ENCODE measurements around the gene SLC6A6.
"Not testable (repeated sequence)": the region's sequence is repeated elsewhere in the genome, so short reads cannot be mapped to it uniquely, and the experiment has no call there.

SLC6A6 gene

DNA sequence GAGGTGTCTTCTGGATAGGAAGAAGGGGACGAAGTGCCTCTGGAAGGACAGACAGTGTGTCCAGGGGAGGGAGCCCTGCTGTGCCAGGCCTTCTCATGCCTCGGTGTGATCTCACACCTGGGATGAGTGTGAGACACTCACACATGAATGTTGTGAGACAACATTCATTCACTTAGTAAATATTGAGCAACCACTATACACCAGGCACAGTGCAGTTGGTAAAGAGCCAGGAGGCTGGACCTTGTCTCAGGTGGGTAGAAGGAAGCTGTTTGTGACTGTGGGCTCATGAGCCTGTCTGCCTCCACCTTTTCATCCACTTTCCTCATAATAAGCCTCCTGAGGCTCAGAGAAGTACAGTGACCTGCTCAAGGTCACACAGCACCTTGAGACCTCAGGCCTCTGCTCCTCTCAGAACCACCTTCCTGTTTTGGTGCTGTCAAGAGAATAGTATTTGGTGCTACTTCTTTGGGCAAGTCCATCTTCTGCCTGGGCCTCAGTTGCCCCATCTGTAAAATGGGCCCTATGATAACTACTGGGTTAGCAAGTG, 20.9 kb downstream of the SLC6A6 start:
- DNase-seq: no peak

DNA sequence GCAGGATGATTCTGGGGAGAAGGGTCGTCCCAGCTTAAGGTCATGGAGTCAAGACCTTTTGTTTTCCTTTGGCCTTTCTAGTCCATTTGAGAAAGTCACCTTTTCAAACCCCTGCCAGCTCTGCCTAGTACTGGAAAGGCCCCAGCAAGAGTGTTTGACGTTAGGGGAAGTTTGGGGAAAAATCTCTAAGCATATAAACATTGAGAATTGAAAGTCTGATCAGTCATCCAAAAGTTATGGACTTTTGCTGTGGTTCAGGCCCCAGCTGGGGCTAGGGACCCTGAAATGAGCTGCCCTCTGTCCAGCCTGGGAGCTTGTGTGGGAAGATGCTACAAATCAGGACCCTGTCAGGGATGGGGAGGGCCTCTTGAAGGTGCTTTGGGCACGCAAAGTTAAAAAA, 21.6 kb downstream of the SLC6A6 start:
- DNase-seq: no peak

DNA sequence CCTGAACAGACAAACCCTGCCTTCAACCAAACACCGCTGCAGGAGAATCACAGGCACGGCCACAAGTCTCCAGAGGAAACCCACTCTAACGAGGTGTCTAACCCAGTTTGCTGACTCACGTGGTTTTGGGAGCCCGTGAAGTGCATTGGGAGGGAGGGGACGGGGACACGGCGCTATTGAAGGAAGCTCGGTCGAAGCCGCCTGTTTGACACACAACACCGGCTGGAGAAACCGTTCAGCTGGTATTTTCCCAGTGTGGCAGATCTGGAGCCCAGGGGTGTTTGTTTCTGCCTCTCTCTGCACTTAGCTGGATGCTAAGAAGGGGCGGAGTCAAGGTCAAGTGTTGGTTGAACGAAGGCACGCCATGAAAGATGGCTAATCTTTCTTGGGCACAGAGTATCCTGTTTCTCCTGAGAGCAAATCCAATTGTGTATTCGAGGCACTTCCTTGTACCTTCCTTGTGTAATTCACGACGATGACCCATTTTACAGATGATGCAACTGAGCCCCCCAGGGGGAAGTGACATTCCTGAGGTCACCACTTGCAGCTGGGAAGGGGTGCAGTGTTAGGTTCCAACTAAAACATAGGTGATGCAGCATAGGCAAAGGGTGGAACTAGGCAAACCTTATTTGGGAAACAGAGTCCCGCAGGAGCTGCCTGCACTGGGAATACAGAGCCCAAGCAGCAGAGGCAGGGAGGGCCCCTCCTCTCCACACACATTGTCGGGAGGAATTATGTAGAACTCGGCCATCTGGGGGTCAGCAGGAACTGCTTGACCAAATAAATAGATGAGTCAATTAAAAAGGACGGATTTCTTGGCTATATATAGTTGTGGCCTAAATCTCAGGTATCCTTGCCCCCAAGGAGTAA, 22.5 kb downstream of the SLC6A6 start:
- DNase-seq: peak in 1 of 2 experiments; percentile 48

GRCh38 chr3:14425581-14426304, 23.3 kb downstream of the SLC6A6 start:
- peak; percentile 41 to 72 for DNase-seq

GRCh38 chr3:14426305-14426620, 23.9 kb downstream of the SLC6A6 start:
- peak in 1 of 2 experiments; percentile 60 for DNase-seq

GRCh38 chr3:14428087-14429033, 26.0 kb downstream of the SLC6A6 start:
- DNase-seq: no peak

DNA sequence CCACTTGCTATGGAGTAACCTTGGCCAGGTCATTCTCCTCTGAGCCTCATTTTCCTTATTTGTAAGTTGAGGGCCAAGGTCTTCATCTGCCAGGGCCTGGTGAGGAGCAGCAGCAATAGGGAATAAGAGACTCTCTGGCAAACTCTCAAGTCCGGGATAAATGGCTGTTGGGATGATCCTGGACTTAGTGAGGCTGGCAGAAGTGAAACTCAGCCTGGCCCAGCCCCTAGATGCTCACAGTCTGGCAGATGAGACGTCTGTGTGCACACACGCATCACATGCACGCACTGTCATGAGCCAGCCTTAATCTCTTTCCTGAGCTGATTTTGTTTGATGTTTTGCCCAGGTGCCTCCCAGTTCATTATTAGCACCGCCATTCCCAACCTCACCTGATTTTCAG, 26.8 kb downstream of the SLC6A6 start:
- no peak for DNase-seq

GRCh38 chr3:14429640-14430039, 27.2 kb downstream of the SLC6A6 start:
- DNase-seq: no peak

GRCh38 chr3:14430053-14430452, 27.6 kb downstream of the SLC6A6 start:
- no peak for DNase-seq

DNA sequence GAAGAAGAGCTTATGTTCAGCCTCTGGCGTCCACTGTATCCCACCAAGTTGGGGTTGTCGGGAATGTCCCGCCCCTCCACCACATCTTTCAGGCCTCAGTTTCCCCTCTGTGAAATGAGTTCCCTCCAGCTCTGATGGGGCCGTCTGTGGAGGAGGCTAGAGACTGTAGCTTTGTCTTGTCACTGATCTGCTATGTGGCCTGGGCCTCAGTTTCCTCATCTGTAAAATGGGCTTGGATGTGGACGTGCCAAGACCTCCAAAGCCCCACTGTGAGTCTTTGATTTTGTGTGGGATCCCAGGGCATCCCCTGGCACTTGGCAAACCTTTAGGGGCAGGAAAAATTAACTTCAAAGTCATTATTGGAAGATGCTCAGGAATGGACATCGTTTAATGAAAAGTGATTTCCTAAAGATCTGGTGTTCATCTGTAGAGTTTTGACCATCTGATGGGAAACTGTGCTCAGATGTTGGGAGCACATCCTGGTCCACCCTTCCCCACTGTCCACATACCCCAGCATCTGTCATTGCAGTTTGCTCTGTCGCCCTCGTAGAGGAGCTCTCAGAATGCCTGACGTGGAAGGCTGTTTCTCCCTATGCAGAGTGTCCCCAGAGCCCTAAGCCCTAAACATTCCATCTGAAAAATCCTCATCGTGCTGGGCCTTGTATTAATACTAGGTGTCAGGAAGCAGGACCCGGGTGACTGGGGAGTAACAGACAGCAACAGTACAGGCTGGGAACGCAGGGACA, 28.5 kb downstream of the SLC6A6 start:
- no peak for DNase-seq

- DNase-seq: no peak
Observed at GRCh38 chr3:14431452-14431916, 29.1 kb downstream of the SLC6A6 start.

DNA sequence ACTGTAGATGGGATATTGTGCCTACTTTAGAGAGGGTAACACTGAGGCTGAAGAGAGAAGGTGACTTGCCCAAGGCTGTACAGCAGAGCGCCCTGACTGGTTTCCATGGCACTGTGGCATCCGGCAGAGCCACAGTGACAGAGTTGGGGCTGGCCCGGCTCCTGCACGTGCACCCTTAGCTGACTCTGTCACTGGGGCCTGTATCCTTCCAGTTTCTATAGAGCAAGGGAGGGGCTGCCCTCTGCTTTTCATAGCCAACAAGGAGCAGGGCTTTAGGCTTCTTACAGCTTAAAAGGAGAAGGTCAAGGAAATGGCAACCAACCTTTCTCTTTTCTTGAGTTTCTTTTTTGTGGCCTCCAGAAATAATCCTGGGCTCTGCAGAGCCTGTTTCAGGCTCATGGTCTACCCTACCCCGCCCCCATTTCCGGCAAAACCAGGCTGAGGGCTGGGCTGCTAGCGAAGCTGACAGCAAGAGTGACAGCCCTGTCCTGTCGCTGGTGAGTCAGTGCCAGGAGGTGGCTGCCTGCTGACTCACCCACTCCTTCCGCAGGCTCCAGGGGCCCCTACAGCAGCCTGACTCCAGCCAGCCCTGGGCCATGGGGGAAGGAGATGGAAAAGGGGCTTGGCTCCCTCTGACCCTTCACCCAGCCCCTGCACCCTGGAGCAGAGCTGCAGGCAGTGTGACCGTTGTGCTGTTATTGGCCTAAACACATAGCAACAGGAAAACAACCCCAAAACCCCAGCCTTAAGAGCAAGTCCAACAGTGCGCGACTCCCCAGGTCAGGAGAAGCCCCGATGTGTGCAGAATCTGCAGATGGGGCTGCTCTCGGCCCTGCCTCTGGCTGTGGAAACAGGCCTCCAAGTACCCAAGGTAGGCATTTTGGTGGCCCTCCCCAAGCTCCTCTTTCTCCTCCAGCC, 29.8 kb downstream of the SLC6A6 start:
- DNase-seq: no peak

- DNase-seq: no peak
Observed at GRCh38 chr3:14433106-14433505, 30.7 kb downstream of the SLC6A6 start.

DNA sequence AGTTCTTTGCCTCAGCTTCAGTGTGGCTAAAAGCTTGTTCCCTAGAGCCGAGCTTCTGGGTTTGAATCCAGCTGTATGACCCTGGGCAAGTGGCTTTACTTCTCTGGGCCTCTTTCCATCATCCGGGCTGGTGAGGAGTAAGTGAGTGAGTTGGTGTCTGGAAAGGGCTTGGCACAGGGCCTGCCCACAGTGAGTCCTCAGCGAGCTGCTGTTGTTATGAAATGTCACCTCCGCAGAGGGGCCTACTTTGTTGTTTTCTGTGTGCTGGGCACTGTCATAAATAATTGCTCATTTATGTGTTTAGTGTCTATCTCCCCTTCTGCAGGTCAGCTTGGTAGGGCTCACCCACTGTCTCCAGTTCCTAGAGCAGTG, 31.7 kb downstream of the SLC6A6 start:
- no peak for DNase-seq

DNA sequence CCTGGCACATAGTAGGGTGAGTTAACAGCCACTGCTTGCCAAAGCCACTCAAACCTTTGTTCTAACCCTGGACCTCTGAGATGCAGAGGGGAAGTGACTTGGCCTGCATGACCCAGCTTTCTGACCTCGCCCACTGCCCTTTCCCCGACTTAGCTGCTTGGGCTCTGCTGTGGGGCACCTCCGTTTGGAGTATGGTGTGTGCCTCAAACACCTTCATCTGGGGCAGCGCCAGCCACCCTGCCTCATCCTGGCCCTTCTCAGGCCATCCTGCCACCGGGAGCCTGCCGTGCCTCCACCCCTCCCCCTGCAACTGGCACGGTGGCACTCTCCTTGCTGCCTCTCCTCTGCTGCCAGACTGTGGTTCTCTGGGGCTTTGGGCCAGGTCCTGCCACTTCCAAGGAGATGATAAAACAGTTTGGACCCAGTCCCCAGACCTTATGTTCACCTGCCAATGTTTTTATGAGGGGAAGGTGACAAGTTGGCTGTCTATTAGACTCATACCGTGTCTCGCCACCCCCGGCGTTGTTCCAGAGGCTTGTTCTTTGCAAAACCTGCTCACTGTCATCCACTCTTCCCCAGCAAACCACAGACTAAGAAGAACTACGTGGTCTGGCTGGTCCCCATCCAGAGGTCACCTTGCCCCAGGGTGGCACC, 32.2 kb downstream of the SLC6A6 start:
- no peak for DNase-seq

DNA sequence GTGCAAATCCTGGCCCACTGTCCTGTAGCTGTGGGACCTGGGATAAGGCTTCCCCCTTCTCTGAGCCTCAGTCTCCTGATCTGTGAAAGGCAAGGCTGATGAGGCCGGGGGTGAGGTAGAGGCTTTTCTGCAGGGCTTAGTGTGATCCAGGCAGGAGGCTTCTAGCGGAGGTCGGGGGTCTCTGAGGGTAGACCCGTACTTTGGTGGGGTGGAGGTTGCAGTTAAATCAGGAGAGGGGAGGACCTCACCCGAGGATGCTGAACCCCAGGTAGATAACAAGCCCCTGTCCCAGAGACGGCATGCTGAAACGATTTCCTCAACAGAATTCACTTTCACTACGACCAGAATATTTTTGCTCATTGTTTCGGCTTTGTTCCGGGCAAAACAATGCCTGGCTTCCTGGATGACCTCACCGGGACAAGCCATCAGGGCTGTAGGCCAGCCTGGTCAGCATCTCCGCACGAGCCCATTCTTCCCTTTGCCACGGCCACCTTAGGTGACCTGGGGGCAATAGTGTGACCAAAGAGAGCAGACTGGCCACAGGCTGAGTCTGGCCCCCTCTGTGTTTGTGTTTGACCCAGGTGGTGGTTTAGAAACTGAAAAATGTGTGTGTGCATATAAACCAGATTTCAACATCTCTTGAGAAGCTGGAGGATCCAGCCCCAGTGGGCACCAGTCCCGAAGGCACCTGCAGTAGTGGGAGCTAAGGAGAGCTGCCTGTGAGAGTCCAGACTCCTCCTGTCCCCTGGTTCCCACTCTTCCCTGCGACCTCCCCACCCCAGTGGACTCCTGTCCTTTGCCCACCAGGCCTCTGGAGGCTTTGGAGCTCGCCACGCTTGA, 33.0 kb downstream of the SLC6A6 start:
- DNase-seq: no peak

DNA sequence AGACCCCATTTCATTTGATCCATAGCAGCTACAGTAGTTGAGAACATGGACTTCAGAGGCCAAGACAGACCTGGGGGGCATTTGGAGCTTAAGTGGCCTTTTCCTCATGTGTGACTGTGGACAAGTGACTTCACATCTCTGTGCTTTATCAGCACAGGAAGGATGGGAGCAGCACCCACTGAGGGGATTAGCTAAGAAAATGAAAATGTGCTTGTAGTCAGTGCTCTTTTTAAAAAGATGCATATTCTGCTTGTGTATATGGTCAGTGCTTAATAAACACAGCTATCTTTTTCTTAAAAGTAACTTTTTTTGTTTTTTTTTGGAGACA, 34.5 kb downstream of the SLC6A6 start:
- DNase-seq: no peak

GRCh38 chr3:14437705-14438104, 35.3 kb downstream of the SLC6A6 start:
- not testable (repeated sequence) for DNase-seq

DNA sequence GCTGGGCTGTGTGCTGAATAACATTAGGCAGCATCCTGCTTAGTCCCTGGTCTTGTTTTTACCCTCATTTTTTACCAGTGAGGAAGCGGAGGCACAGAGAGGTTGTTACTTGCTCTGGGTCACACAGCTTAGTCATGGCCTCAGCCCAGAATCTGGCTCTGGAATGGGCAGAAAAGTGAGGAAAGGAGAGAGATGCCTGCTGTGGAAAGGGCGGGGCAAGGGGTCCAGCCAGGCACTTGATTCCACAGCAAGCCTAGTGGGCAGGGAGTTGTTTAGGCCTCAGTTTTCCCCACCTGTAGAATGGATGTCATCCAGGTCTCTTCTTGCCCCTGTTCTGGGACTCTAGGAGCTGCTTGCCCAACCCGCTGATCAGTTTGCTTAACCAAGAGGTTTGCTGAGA, 35.9 kb downstream of the SLC6A6 start:
- DNase-seq: no peak

- DNase-seq: no peak
Observed at GRCh38 chr3:14438929-14439328, 36.5 kb downstream of the SLC6A6 start.
